ENCODE measurements around the gene YWHAQ. TPM values are rescaled to one million over a fixed set of nuclear protein-coding genes. Genes with fewer than 3 reads are reported as not detected.
A peak's percentile ranks its signal among the peaks of the same experiment; 100 is the strongest.

The YWHAQ gene
- total RNA-seq (2014; rRNA removed; shearing (Covaris generic)): 580 and 670 TPM in 2 replicates

GRCh38 chr2:9630736-9631552 is at the start of gene YWHAQ:
YWHAQ (minus strand) TSS chr2:9630997; CDS start chr2:9630452, 545 bp downstream.
- peak; percentile 98 for DNase-seq (ENCODE audit: low read depth)

- no peak for DNase-seq (ENCODE audit: low read depth)
These were observed 49.3 kb upstream of the YWHAQ start for GRCh38 chr2:9680082-9680481.

GRCh38 chr2:9679218-9679617 is 48.4 kb upstream of the YWHAQ start:
- no peak for DNase-seq (ENCODE audit: low read depth)

GRCh38 chr2:9678544-9678943 is 47.7 kb upstream of the YWHAQ start:
- DNase-seq (ENCODE audit: low read depth): no peak

GRCh38 chr2:9675415-9676351 is 44.9 kb upstream of the YWHAQ start:
- peak; percentile 98 for DNase-seq (ENCODE audit: low read depth)

- no peak for DNase-seq (ENCODE audit: low read depth)
These were observed 44.2 kb upstream of the YWHAQ start for GRCh38 chr2:9674891-9675414.

GRCh38 chr2:9673914-9674481 is 43.2 kb upstream of the YWHAQ start:
- peak; percentile 51 for DNase-seq (ENCODE audit: low read depth)

GRCh38 chr2:9668687-9669345 is 38.0 kb upstream of the YWHAQ start:
- DNase-seq (ENCODE audit: low read depth): no peak

- no peak for DNase-seq (ENCODE audit: low read depth)
These were observed 37.0 kb upstream of the YWHAQ start for GRCh38 chr2:9667826-9668225.

GRCh38 chr2:9666306-9666705 is 35.5 kb upstream of the YWHAQ start:
- peak; percentile 67 for DNase-seq (ENCODE audit: low read depth)

- peak; percentile 91 for DNase-seq (ENCODE audit: low read depth)
These were observed 35.1 kb upstream of the YWHAQ start for GRCh38 chr2:9665898-9666297.

GRCh38 chr2:9664365-9664764 is 33.6 kb upstream of the YWHAQ start:
- no peak for DNase-seq (ENCODE audit: low read depth)

- no peak for DNase-seq (ENCODE audit: low read depth)
These were observed 32.4 kb upstream of the YWHAQ start for GRCh38 chr2:9663008-9663879.

GRCh38 chr2:9661261-9661660 is 30.5 kb upstream of the YWHAQ start:
- no peak for DNase-seq (ENCODE audit: low read depth)

GRCh38 chr2:9660781-9661180 is 30.0 kb upstream of the YWHAQ start:
- no peak for DNase-seq (ENCODE audit: low read depth)

- DNase-seq (ENCODE audit: low read depth): no peak
These were observed 29.4 kb upstream of the YWHAQ start for GRCh38 chr2:9660154-9660553.

GRCh38 chr2:9658972-9659371 is 28.2 kb upstream of the YWHAQ start:
- peak; percentile 81 for DNase-seq (ENCODE audit: low read depth)

GRCh38 chr2:9657731-9658130 is 26.9 kb upstream of the YWHAQ start:
- DNase-seq (ENCODE audit: low read depth): peak; percentile 51

- DNase-seq (ENCODE audit: low read depth): peak; percentile 75
These were observed 26.3 kb upstream of the YWHAQ start for GRCh38 chr2:9657083-9657482.

- DNase-seq (ENCODE audit: low read depth): peak; percentile 98
These were observed 25.5 kb upstream of the YWHAQ start for GRCh38 chr2:9656270-9656766.

Data from M059J (cell line).